Inferior parietal cortex (tissue), 1 donor: ENCODE data around the gene FA2H.
A peak's percentile ranks its signal among the peaks of the same experiment; 100 is the strongest.
"Not testable (repeated sequence)": the region's sequence is repeated elsewhere in the genome, so short reads cannot be mapped to it uniquely, and the experiment has no call there.

Source experiments
- DNase-seq: peaks from one replicate; pipeline ENCODE4 v3.0.0-alpha.2; 2016; ENCODE audit errors: extremely low spot score

The FA2H gene

GRCh38 chr16:74770831-74771526, 3.6 kb downstream of the FA2H start:
- DNase-seq, result no peak

- DNase-seq, result no peak
Measured at GRCh38 chr16:74769586-74770190, 4.9 kb downstream of the FA2H start.

- DNase-seq, result no peak
Measured at GRCh38 chr16:74768239-74768638, 6.4 kb downstream of the FA2H start.

GRCh38 chr16:74767749-74768148, 6.9 kb downstream of the FA2H start:
- DNase-seq, result no peak

GRCh38 chr16:74766729-74767128, 7.9 kb downstream of the FA2H start:
- DNase-seq, result no peak

- DNase-seq, result not testable (repeated sequence)
Measured at GRCh38 chr16:74764184-74764583, 10.4 kb downstream of the FA2H start.

- DNase-seq, result no peak
Measured at GRCh38 chr16:74761665-74762064, 13.0 kb downstream of the FA2H start.

- DNase-seq, result no peak
Measured at GRCh38 chr16:74760007-74760767, 14.4 kb downstream of the FA2H start.

GRCh38 chr16:74759564-74759963, 15.1 kb downstream of the FA2H start:
- no peak for DNase-seq

- no peak for DNase-seq
Measured at GRCh38 chr16:74758801-74759200, 15.8 kb downstream of the FA2H start.

GRCh38 chr16:74757349-74757748, 17.3 kb downstream of the FA2H start:
- DNase-seq, result no peak

GRCh38 chr16:74756203-74756602, 18.4 kb downstream of the FA2H start:
- DNase-seq, result no peak

- DNase-seq, result no peak
Measured at GRCh38 chr16:74753180-74753579, 21.4 kb downstream of the FA2H start.

GRCh38 chr16:74752756-74753155, 21.9 kb downstream of the FA2H start:
- no peak for DNase-seq

- no peak for DNase-seq
Measured at GRCh38 chr16:74752258-74752657, 22.4 kb downstream of the FA2H start.

- no peak for DNase-seq
Measured at GRCh38 chr16:74751658-74752057, 23.0 kb downstream of the FA2H start.

GRCh38 chr16:74749291-74750055, 25.1 kb downstream of the FA2H start:
- DNase-seq, result no peak

GRCh38 chr16:74748616-74749026, 26.0 kb downstream of the FA2H start:
- peak; percentile 51 for DNase-seq

- DNase-seq, result peak; percentile 53
Measured at GRCh38 chr16:74747716-74748615, 26.7 kb downstream of the FA2H start.

GRCh38 chr16:74745926-74746325, 28.7 kb downstream of the FA2H start:
- no peak for DNase-seq

- no peak for DNase-seq
Measured at GRCh38 chr16:74745109-74745615, 29.5 kb downstream of the FA2H start.
